Hindlimb muscle (tissue), 1 donor: ENCODE results near the gene ATP2C2. TPM values are rescaled to one million over a fixed set of nuclear protein-coding genes. Genes with fewer than 3 reads are reported as not detected.

Experiments used
- polyA plus RNA-seq: library from polyadenylated mRNA; unstranded; fragments of 120-200 nt; gene quantifications from one replicate; pipeline ENCODE4 v1.2.1, GENCODE V29; 2013; ENCODE audit not compliant: insufficient read length

Gene ATP2C2
- polyA plus RNA-seq, 1 donor, result 1.4 TPM

Other genes with a start within 250 kb of the ATP2C2 start
- gene HSDL1, start 223.4 kb upstream of the ATP2C2 start, polyA plus RNA-seq, result 13.7 TPM
- gene DNAAF1, start 223.2 kb upstream of the ATP2C2 start, polyA plus RNA-seq, result 0.41 TPM
- gene TAF1C, start 181.5 kb upstream of the ATP2C2 start, polyA plus RNA-seq, result 34.3 TPM
- gene ADAD2, start 177.4 kb upstream of the ATP2C2 start, polyA plus RNA-seq, result 1.4 TPM
- 0.06 TPM for gene KCNG4, start 128.5 kb upstream of the ATP2C2 start, polyA plus RNA-seq
- 1.1 TPM for gene WFDC1, start 73.7 kb upstream of the ATP2C2 start, polyA plus RNA-seq
- gene MEAK7, start 136.1 kb downstream of the ATP2C2 start, polyA plus RNA-seq, result 10.9 TPM
- gene COTL1, start 249.5 kb downstream of the ATP2C2 start, polyA plus RNA-seq, result 30.5 TPM